GM20000 (cell line): ENCODE results near the gene BCAR3.
A peak's percentile ranks its signal among the peaks of the same experiment; 100 is the strongest.

Experiments
- DNase-seq: peaks from one replicate; pipeline ENCODE4 v3.0.0; 2012; ENCODE audit warnings: low spot score
- CTCF ChIP-seq: IDR thresholded peaks from 2 replicates; pipeline ENCODE4 v1.5.1; 2012; ENCODE audit warnings: mild to moderate bottlenecking, control low read depth; ENCODE audit errors: extremely low read depth, missing control alignments

BCAR3 gene

GRCh38 chr1:93633313-93633712 lies 48.3 kb downstream of the BCAR3 start:
- no peak for TF ChIP-seq CTCF
- DNase-seq = no peak

- DNase-seq = peak; percentile 35
- TF ChIP-seq CTCF = peak; percentile 15
Measured at GRCh38 chr1:93631626-93632365, 49.8 kb downstream of the BCAR3 start.

GRCh38 chr1:93630168-93630567 lies 51.5 kb downstream of the BCAR3 start:
- TF ChIP-seq CTCF = no peak
- DNase-seq = no peak

- TF ChIP-seq CTCF = peak; percentile 51
- peak; percentile 62 for DNase-seq
Measured at GRCh38 chr1:93629101-93630059, 52.3 kb downstream of the BCAR3 start.

GRCh38 chr1:93628681-93629080 lies 53.0 kb downstream of the BCAR3 start:
- no peak for TF ChIP-seq CTCF
- no peak for DNase-seq

GRCh38 chr1:93625582-93626327 lies 55.9 kb downstream of the BCAR3 start:
- no peak for TF ChIP-seq CTCF
- DNase-seq = no peak
